ENCODE results near the gene SUGCT.

DNA sequence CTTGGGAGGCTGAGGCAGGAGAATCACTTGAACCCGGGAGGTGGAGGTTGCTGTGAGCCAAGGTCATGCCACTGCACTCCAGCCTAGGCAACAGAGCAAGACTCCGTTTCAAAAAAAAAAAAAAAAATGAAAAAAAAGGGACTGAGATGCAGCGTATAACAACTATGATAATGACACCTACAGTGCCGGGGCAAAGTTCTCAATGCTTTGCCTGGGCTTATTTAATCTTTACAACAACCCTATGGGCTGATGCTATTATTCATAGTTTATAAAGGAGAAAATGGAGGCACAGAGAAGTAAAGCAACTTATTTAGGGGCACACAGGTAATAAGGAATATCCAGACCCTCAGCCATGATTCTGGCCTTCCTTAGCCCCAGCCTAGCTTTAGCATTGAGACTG lies 47.6 kb downstream of the SUGCT start:
- TF ChIP-seq, protein P1, sequence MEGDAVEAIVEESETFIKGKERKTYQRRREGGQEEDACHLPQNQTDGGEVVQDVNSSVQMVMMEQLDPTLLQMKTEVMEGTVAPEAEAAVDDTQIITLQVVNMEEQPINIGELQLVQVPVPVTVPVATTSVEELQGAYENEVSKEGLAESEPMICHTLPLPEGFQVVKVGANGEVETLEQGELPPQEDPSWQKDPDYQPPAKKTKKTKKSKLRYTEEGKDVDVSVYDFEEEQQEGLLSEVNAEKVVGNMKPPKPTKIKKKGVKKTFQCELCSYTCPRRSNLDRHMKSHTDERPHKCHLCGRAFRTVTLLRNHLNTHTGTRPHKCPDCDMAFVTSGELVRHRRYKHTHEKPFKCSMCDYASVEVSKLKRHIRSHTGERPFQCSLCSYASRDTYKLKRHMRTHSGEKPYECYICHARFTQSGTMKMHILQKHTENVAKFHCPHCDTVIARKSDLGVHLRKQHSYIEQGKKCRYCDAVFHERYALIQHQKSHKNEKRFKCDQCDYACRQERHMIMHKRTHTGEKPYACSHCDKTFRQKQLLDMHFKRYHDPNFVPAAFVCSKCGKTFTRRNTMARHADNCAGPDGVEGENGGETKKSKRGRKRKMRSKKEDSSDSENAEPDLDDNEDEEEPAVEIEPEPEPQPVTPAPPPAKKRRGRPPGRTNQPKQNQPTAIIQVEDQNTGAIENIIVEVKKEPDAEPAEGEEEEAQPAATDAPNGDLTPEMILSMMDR (IDR thresholded peaks at IDR 0.05; ENCODE audit: low read depth, low read length) = no peak
- TF ChIP-seq EZH2phosphoT487 (IDR thresholded peaks at IDR 0.05; ENCODE audit: low read depth) = no peak
